ENCODE measurements around the gene VILL.
"Not testable (repeated sequence)": the region's sequence is repeated elsewhere in the genome, so short reads cannot be mapped to it uniquely, and the experiment has no call there.

GRCh38 chr3:38033586-38033985 lies 43.0 kb downstream of the VILL start:
- TF ChIP-seq CTCF, POLR2A (IDR thresholded peaks at IDR 0.05): not testable (repeated sequence)
